Stimulated activated naive CD4-positive, alpha-beta T cell (primary cell): ENCODE results near the gene CSRNP3.
"Not testable (repeated sequence)": the region's sequence is repeated elsewhere in the genome, so short reads cannot be mapped to it uniquely, and the experiment has no call there.

Experiments
- DNase-seq, 6 experiments: peaks; one replicate each; lab custom pipeline; 2025; lab: John Stamatoyannopoulos, UW

The CSRNP3 gene

GRCh38 chr2:165634855-165635254, 165.4 kb downstream of the CSRNP3 start:
- no peak for DNase-seq

GRCh38 chr2:165635532-165635931, 166.0 kb downstream of the CSRNP3 start:
- no peak for DNase-seq

- no peak for DNase-seq
These were observed 167.5 kb downstream of the CSRNP3 start for GRCh38 chr2:165636959-165637358.

- no peak for DNase-seq
These were observed 167.9 kb downstream of the CSRNP3 start for GRCh38 chr2:165637396-165637795.

GRCh38 chr2:165639504-165639903, 170.0 kb downstream of the CSRNP3 start:
- no peak for DNase-seq

- no peak for DNase-seq
These were observed 170.9 kb downstream of the CSRNP3 start for GRCh38 chr2:165640247-165640929.

- no peak for DNase-seq
These were observed 176.7 kb downstream of the CSRNP3 start for GRCh38 chr2:165645930-165646831.

GRCh38 chr2:165647409-165647808, 177.9 kb downstream of the CSRNP3 start:
- DNase-seq, result no peak

GRCh38 chr2:165648801-165649200, 179.3 kb downstream of the CSRNP3 start:
- no peak for DNase-seq

- no peak for DNase-seq
These were observed 181.7 kb downstream of the CSRNP3 start for GRCh38 chr2:165651233-165651632.

- DNase-seq, result no peak
These were observed 186.2 kb downstream of the CSRNP3 start for GRCh38 chr2:165655661-165656060.

- no peak for DNase-seq
These were observed 190.9 kb downstream of the CSRNP3 start for GRCh38 chr2:165660361-165660760.

GRCh38 chr2:165662720-165663119, 193.2 kb downstream of the CSRNP3 start:
- DNase-seq, result no peak

GRCh38 chr2:165665614-165666013, 196.1 kb downstream of the CSRNP3 start:
- no peak for DNase-seq

- DNase-seq, result not testable (repeated sequence)
These were observed 196.6 kb downstream of the CSRNP3 start for GRCh38 chr2:165666073-165666472.

GRCh38 chr2:165666605-165667004, 197.1 kb downstream of the CSRNP3 start:
- no peak for DNase-seq

GRCh38 chr2:165667375-165667774, 197.9 kb downstream of the CSRNP3 start:
- DNase-seq, result no peak

- DNase-seq, result no peak
These were observed 205.3 kb downstream of the CSRNP3 start for GRCh38 chr2:165674780-165675179.

GRCh38 chr2:165675551-165675968, 206.1 kb downstream of the CSRNP3 start:
- no peak for DNase-seq

- DNase-seq, result no peak
These were observed 209.4 kb downstream of the CSRNP3 start for GRCh38 chr2:165678882-165679281.

GRCh38 chr2:165679621-165680020, 210.1 kb downstream of the CSRNP3 start:
- DNase-seq, result no peak

- no peak for DNase-seq
These were observed 212.3 kb downstream of the CSRNP3 start for GRCh38 chr2:165681841-165682240.

GRCh38 chr2:165682546-165682945, 213.0 kb downstream of the CSRNP3 start:
- DNase-seq, result no peak
